ENCODE data around the gene PRSS27.

The PRSS27 gene

DNA sequence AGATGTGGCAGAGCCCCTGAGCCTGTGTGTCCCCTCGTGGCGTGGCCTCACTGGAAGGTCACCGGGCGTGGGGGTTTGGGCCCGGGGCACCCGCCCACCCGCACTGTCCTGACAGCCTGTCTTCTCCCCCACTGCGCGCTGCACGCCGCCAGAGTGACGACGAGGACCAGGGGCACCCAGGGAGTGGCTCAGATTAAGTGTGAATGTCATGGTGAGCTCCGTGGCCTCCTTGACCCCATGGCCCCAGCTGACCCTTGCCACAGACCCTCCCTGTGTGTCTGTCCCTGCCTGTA is 15.1 kb downstream of the PRSS27 start:
- Mint-ChIP-seq H3K9me3 (no peaks in the 10 kb centered on the region), H3K4me1 (no peaks in the 10 kb centered on the region), H3K27me3 (ENCODE audit: low read depth, poor library complexity) (no peaks in the 10 kb centered on the region), H3K27ac (no peak overlapping the region), H3K4me3 (no peak overlapping the region), H3K36me3 (ENCODE audit: low read depth) (peaks cover 5% of the 10 kb centered on the region)
- no peak for DNase-seq
- TF ChIP-seq CTCF (IDR thresholded peaks at IDR 0.05): no peak

- no peak for DNase-seq
- Mint-ChIP-seq H3K27ac (no peak overlapping the region), H3K4me3 (no peak overlapping the region), H3K4me1 (no peaks in the 10 kb centered on the region), H3K9me3 (no peaks in the 10 kb centered on the region), H3K27me3 (ENCODE audit: low read depth, poor library complexity) (no peaks in the 10 kb centered on the region), H3K36me3 (ENCODE audit: low read depth) (peaks cover 5% of the 10 kb centered on the region)
- no peak for TF ChIP-seq CTCF (IDR thresholded peaks at IDR 0.05)
Observed at GRCh38 chr16:2704166-2704982, 15.7 kb downstream of the PRSS27 start.

GRCh38 chr16:2702871-2703745 is 16.9 kb downstream of the PRSS27 start:
- Mint-ChIP-seq H3K4me1 (no peaks in the 10 kb centered on the region), H3K9me3 (no peaks in the 10 kb centered on the region), H3K27me3 (ENCODE audit: low read depth, poor library complexity) (no peaks in the 10 kb centered on the region), H3K27ac (no peak overlapping the region), H3K36me3 (ENCODE audit: low read depth) (peaks cover 2% of the 10 kb centered on the region), H3K4me3 (no peak overlapping the region)
- no peak for DNase-seq
- no peak for TF ChIP-seq CTCF (IDR thresholded peaks at IDR 0.05)

- no peak for TF ChIP-seq CTCF (IDR thresholded peaks at IDR 0.05)
- no peaks in the 10 kb centered on the region for H3K9me3 Mint-ChIP-seq
- H3K4me3 Mint-ChIP-seq: no peak overlapping the region
- no peak for DNase-seq
- no peaks in the 10 kb centered on the region for H3K4me1 Mint-ChIP-seq
- peaks cover 6% of the 10 kb centered on the region for H3K36me3 Mint-ChIP-seq (ENCODE audit: low read depth)
- H3K27ac Mint-ChIP-seq: no peak overlapping the region
- no peaks in the 10 kb centered on the region for H3K27me3 Mint-ChIP-seq (ENCODE audit: low read depth, poor library complexity)
Observed at GRCh38 chr16:2702438-2702825, 17.6 kb downstream of the PRSS27 start.

GRCh38 chr16:2701713-2702437 is 18.1 kb downstream of the PRSS27 start:
- no peaks in the 10 kb centered on the region for H3K27me3 Mint-ChIP-seq (ENCODE audit: low read depth, poor library complexity)
- H3K36me3 Mint-ChIP-seq (ENCODE audit: low read depth): peaks cover 10% of the 10 kb centered on the region
- no peaks in the 10 kb centered on the region for H3K4me1 Mint-ChIP-seq
- H3K9me3 Mint-ChIP-seq: no peaks in the 10 kb centered on the region
- no peak for TF ChIP-seq CTCF (IDR thresholded peaks at IDR 0.05)
- no peak for DNase-seq
- no peak overlapping the region for H3K27ac Mint-ChIP-seq
- H3K4me3 Mint-ChIP-seq: no peak overlapping the region
